Esophagus squamous epithelium (tissue), 5 donors: ENCODE results near the gene ANLN. TPM values are rescaled to one million over a fixed set of nuclear protein-coding genes. Genes with fewer than 3 reads are reported as not detected.
"Not testable (repeated sequence)": the region's sequence is repeated elsewhere in the genome, so short reads cannot be mapped to it uniquely, and the experiment has no call there.

Experiments
- DNase-seq: peaks from one replicate; lab custom pipeline; 2025; lab: John Stamatoyannopoulos, UW
- H3K27ac ChIP-seq, 4 donors: fragments of 200-600 bp; sonication (generic); one replicate each; pipeline ENCODE4 v1.5.1; 2016 to 2019; ENCODE audit warnings: mild to moderate bottlenecking in 1 of 4
- H3K27me3 ChIP-seq, 4 donors: fragments of 200-600 bp; sonication (generic); 1 replicate in 3 of 4; 2 replicates in 1 of 4; pipeline versions ENCODE4 v1.5.1 to v1.6.0; 2017 to 2021; ENCODE audit warnings: antibody characterized with exemption in 1 of 4
- H3K36me3 ChIP-seq, 3 donors: fragments of 200-600 bp; sonication (generic); one replicate each; pipeline ENCODE4 v1.5.1; 2016 to 2019
- H3K4me1 ChIP-seq, 3 donors: fragments of 200-600 bp; sonication (generic); one replicate each; pipeline ENCODE4 v1.5.1; 2017 to 2019
- H3K4me3 ChIP-seq, 4 donors: fragments of 200-600 bp; sonication (generic); 1 replicate in 3 of 4; 2 replicates in 1 of 4; pipeline ENCODE4 v1.5.1; 2016 to 2019; ENCODE audit warnings: mild to moderate bottlenecking in 2 of 4, moderate library complexity in 1 of 4
- H3K9me3 ChIP-seq, 3 donors: fragments of 200-600 bp; sonication (generic); one replicate each; pipeline ENCODE4 v1.5.1; 2016 to 2019
- CTCF ChIP-seq, 6 experiments: fragments of 450-650 bp in 4 of 6; fragments of 200-600 bp in 2 of 6; sonication (generic) in 2 of 6; IDR thresholded peaks; one replicate each; pipeline ENCODE4 v1.5.1; 2016 to 2019; ENCODE audit warnings: antibody characterized with exemption in 6 of 6, mild to moderate bottlenecking in 4 of 6, moderate library complexity in 4 of 6
- POLR2A ChIP-seq, 4 donors: fragments of 450-650 bp; IDR thresholded peaks; one replicate each; pipeline ENCODE4 v1.6.1; 2017; ENCODE audit warnings: antibody characterized with exemption in 4 of 4, mild to moderate bottlenecking in 4 of 4, moderate library complexity in 3 of 4
- WGBS, 2 donors: methylation state at CpG; one replicate each; pipeline ENCODE4 v1.1.5; 2018; 5-methylcytosine and 5-hydroxymethylcytosine counted together
- intact Hi-C: fragments of 100-400 bp; cut with DNase I; formaldehyde crosslinking; loops from one replicate; pipeline ENCODE4 v1.15.0; 2022
- total RNA-seq, 4 donors: library from RNA; depleted of rRNA; stranded (reverse); fragments of >200 nt; gene quantifications; one replicate each; pipeline ENCODE4 v1.1.0, GENCODE V29; 2016
- donor health status: DM: yes; HTN: yes; CAD: no.

The ANLN gene
- total RNA-seq, 4 donors from 2014 or later: 16.6 to 67.9 (median 25.0) TPM

DNA sequence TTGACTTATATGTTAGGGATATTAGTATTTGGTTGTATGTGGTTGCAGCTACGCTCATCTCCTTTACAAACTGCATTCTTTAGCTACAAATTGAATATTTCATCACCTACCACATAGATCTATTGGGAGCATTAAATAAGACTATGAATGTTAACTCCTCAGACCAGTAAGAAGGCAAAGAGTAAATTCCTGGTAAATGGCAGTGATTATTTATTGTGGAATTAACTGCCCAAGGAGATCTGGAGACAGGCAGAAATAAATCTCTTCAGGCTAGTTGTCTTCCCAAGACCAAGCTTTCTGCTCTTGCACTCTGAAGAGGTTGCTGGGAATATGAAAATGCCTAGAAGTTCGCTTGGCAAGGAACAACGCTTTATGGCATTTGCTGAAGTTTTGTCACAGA is 74.6 kb downstream of the ANLN start:
- H3K27me3 ChIP-seq: no peaks in the 10 kb centered on the region
- no peaks in the 10 kb centered on the region for H3K36me3 ChIP-seq
- H3K9me3 ChIP-seq: no peaks in the 10 kb centered on the region
- TF ChIP-seq POLR2A (IDR thresholded peaks at IDR 0.05) (no peak), CTCF (IDR thresholded peaks at IDR 0.05) (no peak)
- intact Hi-C loops: no loop called here
- 65 to 86% methylated on average over 3 of the region's 3 CpGs for WGBS, 2 donors
- H3K4me3 ChIP-seq: no peak overlapping the region
- H3K4me1 ChIP-seq: no peaks in the 10 kb centered on the region
- DNase-seq: no peak
- H3K27ac ChIP-seq: no peak overlapping the region

- DNase-seq, H3K27ac ChIP-seq, H3K4me3 ChIP-seq, H3K27me3 ChIP-seq, H3K36me3 ChIP-seq, H3K9me3 ChIP-seq, intact Hi-C loops, H3K4me1 ChIP-seq: not testable (repeated sequence)
- WGBS, 2 donors: 69 to 73% methylated on average over 5 of the region's 5 CpGs
Observed at GRCh38 chr7:36466001-36466400, 76.3 kb downstream of the ANLN start.

DNA sequence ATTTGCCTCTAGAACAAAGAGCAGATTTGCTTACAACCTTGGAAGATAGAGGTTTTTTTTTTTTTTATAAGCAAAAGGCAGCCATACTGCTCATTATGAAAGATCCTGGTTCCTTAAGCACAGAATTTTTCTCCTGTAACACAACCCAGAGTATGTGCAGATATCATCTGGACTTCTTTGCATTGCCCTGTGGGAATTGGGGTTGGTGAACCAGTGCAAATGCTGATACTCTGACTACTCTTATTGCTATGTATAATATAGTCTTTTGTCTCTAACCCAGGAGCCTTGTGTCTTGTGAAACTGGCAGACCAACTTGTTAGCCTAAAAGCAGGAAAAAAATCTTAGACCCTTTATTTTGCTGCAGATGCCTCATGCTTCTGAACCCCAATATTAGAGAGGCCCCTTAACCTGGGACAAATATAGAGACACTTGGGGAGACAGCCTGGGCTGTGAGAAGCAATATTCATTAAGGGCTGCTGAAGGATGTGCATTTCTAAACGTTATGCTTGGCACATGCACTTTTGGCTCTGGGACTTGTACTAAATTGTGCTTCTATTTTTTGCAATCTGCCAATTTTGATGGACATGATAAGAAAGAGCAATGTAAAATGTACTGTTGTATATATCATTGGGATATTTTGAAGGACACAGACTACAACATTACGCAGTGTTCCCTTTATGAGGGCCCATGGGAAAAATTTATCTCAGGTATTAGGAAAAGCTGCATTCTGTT is 78.9 kb downstream of the ANLN start:
- no peak for DNase-seq
- TF ChIP-seq POLR2A (IDR thresholded peaks at IDR 0.05) (no peak), CTCF (IDR thresholded peaks at IDR 0.05) (no peak)
- Histone ChIP-seq H3K36me3 (no peaks in the 10 kb centered on the region), H3K4me1 (peaks cover 0 to 1% (median 0%) of the 10 kb centered on the region in 3 donors), H3K27ac (no peak overlapping the region), H3K27me3 (no peaks in the 10 kb centered on the region), H3K9me3 (no peaks in the 10 kb centered on the region), H3K4me3 (no peak overlapping the region)
- WGBS, 2 donors: 61 to 62% methylated on average over 2 of the region's 2 CpGs
- intact Hi-C loops: no loop called here

DNA sequence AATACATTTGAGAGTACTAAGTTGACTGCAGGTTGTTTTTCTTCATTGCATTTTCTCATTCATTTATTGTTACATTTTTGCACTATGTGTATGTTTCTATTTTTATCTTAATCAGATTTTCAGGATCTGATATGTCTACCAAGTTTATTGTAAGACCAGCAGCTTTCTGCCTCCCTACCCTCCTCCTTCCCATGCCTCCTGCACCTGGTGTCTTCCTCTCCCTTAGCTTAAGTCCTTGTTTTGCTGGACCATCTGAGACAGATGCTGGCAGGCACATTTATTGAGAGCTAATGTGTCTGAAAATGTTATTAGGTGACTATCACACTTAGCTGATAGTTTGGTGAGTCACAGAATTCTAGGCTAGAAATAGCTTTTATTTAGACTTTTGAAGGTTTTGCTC is 79.6 kb downstream of the ANLN start:
- intact Hi-C loops: no loop called here
- Histone ChIP-seq H3K36me3 (no peaks in the 10 kb centered on the region), H3K4me1 (peaks cover 0 to 8% (median 0%) of the 10 kb centered on the region in 3 donors), H3K27ac (no peak overlapping the region), H3K9me3 (no peaks in the 10 kb centered on the region), H3K27me3 (no peaks in the 10 kb centered on the region), H3K4me3 (no peak overlapping the region)
- no peak for DNase-seq
- no peak for TF ChIP-seq POLR2A (IDR thresholded peaks at IDR 0.05)
- TF ChIP-seq CTCF (IDR thresholded peaks at IDR 0.05): no peak

DNA sequence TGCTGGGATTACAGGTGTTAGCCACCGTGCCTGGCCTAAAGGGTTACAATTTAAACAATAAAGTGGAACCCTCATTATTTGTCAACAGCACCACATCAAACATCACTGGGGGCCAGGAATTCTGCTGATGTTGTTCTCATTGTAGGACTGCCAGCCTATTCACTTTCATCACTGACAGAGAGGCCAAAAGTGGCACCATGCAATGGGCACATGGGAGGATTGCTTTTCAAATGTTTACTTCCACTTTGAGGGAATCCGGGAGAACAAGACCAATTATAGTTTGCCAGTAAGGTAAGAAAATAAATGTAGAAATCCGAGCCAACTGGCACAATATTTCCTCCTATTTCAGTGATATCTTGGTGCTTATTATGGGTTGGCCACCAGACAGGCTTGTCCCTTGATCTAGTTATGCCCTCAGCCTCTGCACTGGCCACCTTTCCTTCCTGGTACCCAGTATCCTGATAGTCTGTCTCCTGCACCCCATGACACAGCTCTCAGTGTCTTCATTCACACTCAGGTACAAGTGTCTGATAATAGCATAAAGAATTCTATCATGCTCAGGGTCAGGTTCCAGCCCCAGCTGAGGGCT is 82.6 kb downstream of the ANLN start:
- Histone ChIP-seq H3K27me3 (no peaks in the 10 kb centered on the region), H3K4me3 (no peak overlapping the region), H3K9me3 (no peaks in the 10 kb centered on the region), H3K36me3 (no peaks in the 10 kb centered on the region), H3K27ac (no peak overlapping the region), H3K4me1 (peaks cover 0 to 13% (median 0%) of the 10 kb centered on the region in 3 donors)
- TF ChIP-seq POLR2A (IDR thresholded peaks at IDR 0.05) (no peak), CTCF (IDR thresholded peaks at IDR 0.05) (no peak)
- 76% methylated on average over 3 of the region's 3 CpGs for WGBS, 2 donors
- no peak for DNase-seq
- intact Hi-C loops: no loop called here
